CD14-positive monocyte (primary cell): ENCODE results near the gene GPHN. TPM values are rescaled to one million over a fixed set of nuclear protein-coding genes. Genes with fewer than 3 reads are reported as not detected.
"Not testable (repeated sequence)": the region's sequence is repeated elsewhere in the genome, so short reads cannot be mapped to it uniquely, and the experiment has no call there.

ENCODE experiments used
- DNase-seq, 3 donors: peaks; one replicate each; pipeline ENCODE4 v3.0.0-alpha.2; 2011 to 2022
- H2AFZ ChIP-seq: 2 replicates; pipeline ENCODE4 v1.6.0; 2012; ENCODE audit warnings: mild to moderate bottlenecking, low read depth, low read length, inconsistent platforms; ENCODE audit not compliant: insufficient read depth, poor library complexity, severe bottlenecking
- H3K27ac ChIP-seq, 2 donors: 1 replicate in 1 of 2; 2 replicates in 1 of 2; pipeline ENCODE4 v1.5.1; 2012 to 2013; ENCODE audit warnings: low read length in 2 of 2, control low read depth in 1 of 2, inconsistent platforms in 1 of 2, low read depth in 1 of 2, mild to moderate bottlenecking in 1 of 2
- H3K27me3 ChIP-seq, 2 donors: one replicate each; pipeline versions ENCODE4 v1.6.0 to v1.6.1; 2011 to 2013; ENCODE audit warnings: low read length in 2 of 2; ENCODE audit not compliant: control insufficient read depth in 2 of 2, insufficient read depth in 2 of 2
- H3K36me3 ChIP-seq, 2 donors: replicated peaks in 1 of 2; 1 replicate in 1 of 2; 2 replicates in 1 of 2; pipeline versions ENCODE4 v1.5.1 to v1.6.1; 2012 to 2013; ENCODE audit warnings: low read length in 2 of 2, control low read depth in 1 of 2, inconsistent platforms in 1 of 2, mild to moderate bottlenecking in 1 of 2; ENCODE audit not compliant: insufficient read depth in 2 of 2, control insufficient read depth in 1 of 2
- H3K4me1 ChIP-seq, 2 donors: 1 replicate in 1 of 2; 2 replicates in 1 of 2; pipeline versions ENCODE4 v1.5.1 to v1.6.1; 2012 to 2013; ENCODE audit warnings: low read length in 2 of 2, control low read depth in 1 of 2, inconsistent platforms in 1 of 2, mild to moderate bottlenecking in 1 of 2, moderate library complexity in 1 of 2; ENCODE audit not compliant: insufficient read depth in 2 of 2, control insufficient read depth in 1 of 2
- H3K4me2 ChIP-seq: replicated peaks from 2 replicates; pipeline ENCODE3; 2012; ENCODE audit warnings: low read length, moderate library complexity, mild to moderate bottlenecking; ENCODE audit not compliant: poor library complexity, severe bottlenecking; ENCODE audit errors: extremely low read depth
- H3K4me3 ChIP-seq, 3 experiments: fragments of 200-600 bp in 1 of 3; sonication (generic) in 1 of 3; replicated peaks in 1 of 3; 1 replicate in 2 of 3; 2 replicates in 1 of 3; pipeline ENCODE4 v1.5.1; 2011 to 2013; ENCODE audit warnings: low read length in 3 of 3, mild to moderate bottlenecking in 3 of 3, control low read depth in 2 of 3, low read depth in 2 of 3, inconsistent platforms in 1 of 3, moderate library complexity in 1 of 3
- H3K79me2 ChIP-seq: 2 replicates; pipeline ENCODE4 v1.6.0; 2012; ENCODE audit warnings: mild to moderate bottlenecking, control low read depth, inconsistent platforms, low read length, moderate library complexity; ENCODE audit not compliant: insufficient read depth
- H3K9ac ChIP-seq: 2 replicates; pipeline ENCODE4 v1.6.0; 2017; ENCODE audit warnings: low read length, mild to moderate bottlenecking; ENCODE audit not compliant: insufficient read depth, poor library complexity, severe bottlenecking
- H3K9me3 ChIP-seq, 2 donors: replicated peaks in 1 of 2; 1 replicate in 1 of 2; 2 replicates in 1 of 2; pipeline versions ENCODE4 v1.5.1 to v1.6.1; 2012 to 2013; ENCODE audit warnings: low read length in 2 of 2, control low read depth in 1 of 2; ENCODE audit not compliant: control insufficient read depth in 1 of 2, insufficient read depth in 1 of 2
- H4K20me1 ChIP-seq: 2 replicates; pipeline ENCODE4 v1.6.0; 2012; ENCODE audit warnings: mild to moderate bottlenecking, low read length, control low read depth, moderate library complexity; ENCODE audit not compliant: insufficient read depth
- H3K27ac Mint-ChIP-seq, 7 donors: one replicate each; pipeline ENCODE4 v1.8.0; 2020; ENCODE audit warnings: mild to moderate bottlenecking in 7 of 7, mixed read lengths in 7 of 7, moderate library complexity in 6 of 7, inconsistent platforms in 2 of 7
- H3K27me3 Mint-ChIP-seq, 3 donors: one replicate each; pipeline ENCODE4 v1.8.0; 2021 to 2022; ENCODE audit warnings: low read depth in 3 of 3, mild to moderate bottlenecking in 3 of 3, mixed read lengths in 3 of 3, moderate library complexity in 3 of 3, inconsistent platforms in 1 of 3
- H3K36me3 Mint-ChIP-seq, 2 donors: one replicate each; pipeline ENCODE4 v1.8.0; 2020; ENCODE audit warnings: mixed read lengths in 2 of 2, inconsistent platforms in 1 of 2, mild to moderate bottlenecking in 1 of 2
- H3K4me1 Mint-ChIP-seq: one replicate; pipeline ENCODE4 v1.8.0; 2020; ENCODE audit warnings: mild to moderate bottlenecking, mixed read lengths
- H3K4me3 Mint-ChIP-seq, 2 donors: one replicate each; pipeline ENCODE4 v1.8.0; 2020; ENCODE audit warnings: mild to moderate bottlenecking in 2 of 2, mixed read lengths in 2 of 2, moderate library complexity in 1 of 2
- H3K9me3 Mint-ChIP-seq, 7 donors: one replicate each; pipeline ENCODE4 v1.8.0; 2020 to 2022; ENCODE audit warnings: mixed read lengths in 7 of 7, mild to moderate bottlenecking in 6 of 7, moderate library complexity in 6 of 7, inconsistent platforms in 2 of 7
- CTCF ChIP-seq: fragments of 200-600 bp; IDR thresholded peaks from one replicate; pipeline ENCODE4 v1.8.0; 2022; ENCODE audit warnings: antibody characterized with exemption, mild to moderate bottlenecking
- WGBS: methylation state at CpG from one replicate; pipeline ENCODE4 v1.1.5; 2013; ENCODE audit warnings: missing lambda C conversion rate; ENCODE audit not compliant: insufficient coverage; 5-methylcytosine and 5-hydroxymethylcytosine counted together
- intact Hi-C, 2 donors: fragments of 100-400 bp; cut with micrococcal nuclease; formaldehyde crosslinking; loops; one replicate each; pipeline versions ENCODE4 v1.15.0 to v1.15.1; 2023
- polyA plus RNA-seq, 3 donors: library from polyadenylated mRNA; depleted of rRNA in 1 of 3; unstranded in 2 of 3; stranded (reverse) in 1 of 3; fragments of 300-500 nt in 2 of 3; fragments of >200 nt in 1 of 3; fragmentation: Illumina TruSeq in 2 of 3; gene quantifications; 1 replicate in 2 of 3; 2 replicates in 1 of 3; pipeline ENCODE4 v1.2.3, GENCODE V29; 2012 to 2021

The GPHN gene
- polyA plus RNA-seq, 3 donors, result 1.9 to 3.1 (median 3.0) TPM

GRCh38 chr14:66545751-66546150 lies 37.8 kb downstream of the GPHN start:
- H4K20me1 ChIP-seq, H3K36me3 ChIP-seq, intact Hi-C loops, H3K79me2 ChIP-seq, H3K9ac ChIP-seq, H3K36me3 Mint-ChIP-seq, H3K27ac ChIP-seq, H3K27me3 Mint-ChIP-seq, H3K4me2 ChIP-seq, H3K27ac Mint-ChIP-seq, H3K4me3 ChIP-seq, H3K4me3 Mint-ChIP-seq, H3K4me1 ChIP-seq, H2AFZ ChIP-seq, H3K27me3 ChIP-seq, H3K4me1 Mint-ChIP-seq, H3K9me3 ChIP-seq, DNase-seq: not testable (repeated sequence)
- 98% methylated on average over 7 of the region's 32 CpGs for WGBS
- peaks cover 2 to 17% (median 7%) of the 10 kb centered on the region in 7 donors for H3K9me3 Mint-ChIP-seq

- Histone ChIP-seq H3K4me1 (no peaks in the 10 kb centered on the region), H3K4me3 (no peak overlapping the region), H3K27ac (no peak overlapping the region), H3K9me3 (peaks cover 0 to 3% of the 10 kb centered on the region in 2 donors), H3K27me3 (no peaks in the 10 kb centered on the region), H4K20me1 (no peaks in the 10 kb centered on the region), H2AFZ (no peak overlapping the region), H3K9ac (no peak overlapping the region), H3K4me2 (no peak overlapping the region), H3K79me2 (no peaks in the 10 kb centered on the region), H3K36me3 (no peaks in the 10 kb centered on the region)
- Mint-ChIP-seq H3K27ac (no peak overlapping the region), H3K9me3 (peaks cover 0 to 4% (median 2%) of the 10 kb centered on the region in 7 donors), H3K4me3 (no peak overlapping the region), H3K4me1 (no peaks in the 10 kb centered on the region), H3K27me3 (peaks cover 0 to 1% (median 0%) of the 10 kb centered on the region in 3 donors), H3K36me3 (no peaks in the 10 kb centered on the region)
- intact Hi-C loops, result no loop called here
- DNase-seq, result no peak
- TF ChIP-seq CTCF, result no peak
- no CpG with 5 or more reads among the region's 2 CpGs for WGBS
Measured at GRCh38 chr14:66563731-66564130, 55.8 kb downstream of the GPHN start.
